Natural killer cell (primary cell): ENCODE measurements around the gene FIGNL2. TPM values are rescaled to one million over a fixed set of nuclear protein-coding genes. Genes with fewer than 3 reads are reported as not detected.

Experiments used
- ATAC-seq, 3 donors: fragments of 150-1000 bp in 2 of 3; fragments of 200-7000 bp in 1 of 3; cut with Tn5 transposase; 1 replicate in 1 of 3; 2 replicates in 2 of 3; pipeline ENCODE4 v1.10.0; 2021; ENCODE audit warnings: mild to moderate bottlenecking in 2 of 3, moderate library complexity in 2 of 3
- DNase-seq, 2 donors: peaks; one replicate each; pipeline versions ENCODE4 v3.0.0 to v3.0.0-alpha.2; 2013 to 2021; ENCODE audit warnings: mixed read lengths in 1 of 2
- H3K27ac ChIP-seq: one replicate; pipeline ENCODE4 v1.5.1; 2013; ENCODE audit warnings: mild to moderate bottlenecking, low read length
- H3K27me3 ChIP-seq: one replicate; pipeline ENCODE4 v1.6.1; 2013; ENCODE audit warnings: low read length; ENCODE audit not compliant: control insufficient read depth, insufficient read depth
- H3K36me3 ChIP-seq: one replicate; pipeline ENCODE4 v1.6.1; 2013; ENCODE audit warnings: low read length; ENCODE audit not compliant: control insufficient read depth, insufficient read depth
- H3K4me1 ChIP-seq: one replicate; pipeline ENCODE4 v1.6.1; 2013; ENCODE audit warnings: low read length; ENCODE audit not compliant: control insufficient read depth, insufficient read depth
- H3K4me3 ChIP-seq: one replicate; pipeline ENCODE4 v1.5.1; 2013; ENCODE audit warnings: low read length
- H3K9me3 ChIP-seq: one replicate; pipeline ENCODE4 v1.6.1; 2013; ENCODE audit warnings: low read length; ENCODE audit not compliant: control insufficient read depth, insufficient read depth
- H3K27ac Mint-ChIP-seq, 2 donors: one replicate each; pipeline ENCODE4 v1.8.0; 2022; ENCODE audit warnings: mild to moderate bottlenecking in 2 of 2, mixed read lengths in 2 of 2, moderate library complexity in 1 of 2
- H3K27me3 Mint-ChIP-seq, 2 donors: one replicate each; pipeline ENCODE4 v1.8.0; 2022; ENCODE audit warnings: low read depth in 2 of 2, mixed read lengths in 2 of 2
- H3K36me3 Mint-ChIP-seq: one replicate; pipeline ENCODE4 v1.8.0; 2022; ENCODE audit warnings: mixed read lengths
- H3K4me1 Mint-ChIP-seq, 2 donors: one replicate each; pipeline ENCODE4 v1.8.0; 2022; ENCODE audit warnings: mixed read lengths in 2 of 2
- H3K4me3 Mint-ChIP-seq: one replicate; pipeline ENCODE4 v1.8.0; 2022; ENCODE audit warnings: mild to moderate bottlenecking, moderate library complexity, mixed read lengths
- H3K9me3 Mint-ChIP-seq, 2 donors: one replicate each; pipeline ENCODE4 v1.8.0; 2022; ENCODE audit warnings: mixed read lengths in 2 of 2
- WGBS: methylation state at CpG from one replicate; pipeline ENCODE4 v1.1.7; 2013; ENCODE audit warnings: missing lambda C conversion rate; ENCODE audit not compliant: insufficient coverage; 5-methylcytosine and 5-hydroxymethylcytosine counted together
- intact Hi-C: fragments of 100-400 bp; cut with micrococcal nuclease; formaldehyde crosslinking; loops from one replicate; pipeline ENCODE4 v1.14.2; 2022
- total RNA-seq, 4 donors: library from RNA; stranded (reverse); fragments of 120-200 nt in 1 of 4; gene quantifications; one replicate each; pipeline versions ENCODE4 v1.2.3 to v1.2.4, GENCODE V29; 2013 to 2022
- TF ChIP-seq, protein P1 (sequence below): fragments of 200-600 bp; IDR thresholded peaks from one replicate; pipeline ENCODE4 v1.8.0; 2022; ENCODE audit warnings: antibody characterized with exemption

The FIGNL2 gene
- total RNA-seq, 3 donors from 2014 or later (not counting 1 experiment from before 2014, with no cell fraction given): 1.4 to 1.6 (median 1.5) TPM

DNA sequence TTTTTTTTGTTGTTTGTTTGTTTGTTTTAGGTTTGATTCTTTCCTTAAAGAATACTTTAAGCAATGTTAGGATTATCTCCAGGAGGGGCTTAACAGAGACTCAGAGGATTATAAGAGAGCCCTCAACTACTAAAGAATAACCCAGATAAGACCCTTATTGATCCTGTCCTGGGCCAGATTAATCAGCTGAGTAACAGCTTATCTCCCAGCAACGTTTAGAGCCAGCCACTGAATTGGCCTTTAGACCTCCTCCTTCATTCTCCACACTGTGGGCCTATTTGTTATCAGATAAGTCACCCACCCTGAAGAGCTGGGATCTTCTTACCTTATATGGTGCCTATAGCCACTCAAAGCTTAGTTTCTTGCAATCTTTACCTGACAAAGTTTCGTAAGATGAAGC, 71.1 kb downstream of the FIGNL2 start:
- peaks cover 5 to 6% of the 10 kb centered on the region in 2 donors for H3K27me3 Mint-ChIP-seq
- no peak overlapping the region for H3K27ac Mint-ChIP-seq
- DNase-seq: no peak
- WGBS: 63% methylated on average over 1 of the region's 2 CpGs
- Histone ChIP-seq H3K4me1 (no peaks in the 10 kb centered on the region), H3K27ac (no peak overlapping the region), H3K36me3 (no peaks in the 10 kb centered on the region), H3K27me3 (no peaks in the 10 kb centered on the region), H3K4me3 (no peak overlapping the region), H3K9me3 (no peaks in the 10 kb centered on the region)
- no peak for ATAC-seq
- no peaks in the 10 kb centered on the region for H3K36me3 Mint-ChIP-seq
- no peaks in the 10 kb centered on the region for H3K4me1 Mint-ChIP-seq
- no peak overlapping the region for H3K4me3 Mint-ChIP-seq
- no peaks in the 10 kb centered on the region for H3K9me3 Mint-ChIP-seq
- TF ChIP-seq, protein P1, sequence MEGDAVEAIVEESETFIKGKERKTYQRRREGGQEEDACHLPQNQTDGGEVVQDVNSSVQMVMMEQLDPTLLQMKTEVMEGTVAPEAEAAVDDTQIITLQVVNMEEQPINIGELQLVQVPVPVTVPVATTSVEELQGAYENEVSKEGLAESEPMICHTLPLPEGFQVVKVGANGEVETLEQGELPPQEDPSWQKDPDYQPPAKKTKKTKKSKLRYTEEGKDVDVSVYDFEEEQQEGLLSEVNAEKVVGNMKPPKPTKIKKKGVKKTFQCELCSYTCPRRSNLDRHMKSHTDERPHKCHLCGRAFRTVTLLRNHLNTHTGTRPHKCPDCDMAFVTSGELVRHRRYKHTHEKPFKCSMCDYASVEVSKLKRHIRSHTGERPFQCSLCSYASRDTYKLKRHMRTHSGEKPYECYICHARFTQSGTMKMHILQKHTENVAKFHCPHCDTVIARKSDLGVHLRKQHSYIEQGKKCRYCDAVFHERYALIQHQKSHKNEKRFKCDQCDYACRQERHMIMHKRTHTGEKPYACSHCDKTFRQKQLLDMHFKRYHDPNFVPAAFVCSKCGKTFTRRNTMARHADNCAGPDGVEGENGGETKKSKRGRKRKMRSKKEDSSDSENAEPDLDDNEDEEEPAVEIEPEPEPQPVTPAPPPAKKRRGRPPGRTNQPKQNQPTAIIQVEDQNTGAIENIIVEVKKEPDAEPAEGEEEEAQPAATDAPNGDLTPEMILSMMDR: no peak
- intact Hi-C loops: no loop called here

GRCh38 chr12:51774933-51775332, 73.6 kb downstream of the FIGNL2 start:
- Mint-ChIP-seq H3K9me3 (no peaks in the 10 kb centered on the region), H3K27ac (no peak overlapping the region), H3K4me1 (no peaks in the 10 kb centered on the region), H3K4me3 (no peak overlapping the region), H3K27me3 (peaks cover 2 to 13% of the 10 kb centered on the region in 2 donors), H3K36me3 (no peaks in the 10 kb centered on the region)
- DNase-seq: no peak
- H3K4me3 ChIP-seq: no peak overlapping the region
- no peaks in the 10 kb centered on the region for H3K27me3 ChIP-seq
- no peak for ATAC-seq
- TF ChIP-seq, protein P1: no peak
- intact Hi-C loops: no loop called here
- no peaks in the 10 kb centered on the region for H3K9me3 ChIP-seq
- no peak overlapping the region for H3K27ac ChIP-seq
- H3K36me3 ChIP-seq: no peaks in the 10 kb centered on the region
- no peaks in the 10 kb centered on the region for H3K4me1 ChIP-seq
- WGBS: 74% methylated on average over 2 of the region's 2 CpGs

DNA sequence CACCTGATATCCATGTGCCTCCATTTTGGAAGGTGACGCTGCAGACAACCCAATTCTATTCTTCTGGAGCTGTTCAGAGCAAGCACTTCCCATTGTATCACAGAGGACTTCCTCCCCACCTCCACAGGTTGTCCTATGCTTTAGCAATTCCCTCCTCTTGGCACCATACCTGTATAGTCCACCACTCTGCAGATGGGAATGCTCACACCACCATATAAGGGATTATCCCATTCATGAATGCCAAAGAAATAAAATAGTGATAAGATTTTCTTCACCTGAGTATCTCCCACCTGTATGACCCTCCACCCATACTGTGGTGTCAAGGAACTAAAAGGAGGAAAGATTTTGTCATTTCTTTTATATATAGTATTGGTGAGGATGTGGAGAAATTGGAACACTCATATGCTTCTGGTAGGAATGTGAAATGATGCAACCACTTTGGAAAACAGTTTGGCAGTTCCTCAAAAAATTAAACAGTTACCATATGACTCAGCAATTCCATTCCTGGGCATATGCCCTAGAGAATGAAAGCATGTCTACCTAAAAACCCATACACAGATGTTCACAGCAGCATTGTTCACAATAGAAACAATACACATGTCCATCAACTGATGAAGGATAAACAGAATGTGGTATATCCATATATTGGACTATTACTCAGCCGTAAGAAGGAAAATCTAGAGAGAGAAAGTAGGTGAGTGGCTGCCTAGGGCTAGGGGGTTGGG, 75.2 kb downstream of the FIGNL2 start:
- Mint-ChIP-seq H3K9me3 (no peaks in the 10 kb centered on the region), H3K4me1 (no peaks in the 10 kb centered on the region), H3K27ac (no peak overlapping the region), H3K4me3 (no peak overlapping the region), H3K36me3 (no peaks in the 10 kb centered on the region), H3K27me3 (peaks cover 0 to 13% of the 10 kb centered on the region in 2 donors)
- Histone ChIP-seq H3K4me1 (no peaks in the 10 kb centered on the region), H3K4me3 (no peak overlapping the region), H3K27ac (no peak overlapping the region), H3K36me3 (no peaks in the 10 kb centered on the region), H3K27me3 (no peaks in the 10 kb centered on the region), H3K9me3 (no peaks in the 10 kb centered on the region)
- ATAC-seq (no peak), DNase-seq (no peak)
- WGBS: 90% methylated on average over 2 of the region's 2 CpGs
- intact Hi-C loops: no loop called here
- TF ChIP-seq, protein P1: no peak

- Mint-ChIP-seq H3K4me1 (no peaks in the 10 kb centered on the region), H3K27ac (no peak overlapping the region), H3K9me3 (no peaks in the 10 kb centered on the region), H3K4me3 (no peak overlapping the region), H3K36me3 (no peaks in the 10 kb centered on the region), H3K27me3 (peaks cover 3 to 8% of the 10 kb centered on the region in 2 donors)
- DNase-seq (no peak), ATAC-seq (no peak)
- intact Hi-C loops: no loop called here
- Histone ChIP-seq H3K27ac (no peak overlapping the region), H3K9me3 (no peaks in the 10 kb centered on the region), H3K4me1 (no peaks in the 10 kb centered on the region), H3K27me3 (no peaks in the 10 kb centered on the region), H3K4me3 (no peak overlapping the region), H3K36me3 (no peaks in the 10 kb centered on the region)
- WGBS: 96% methylated on average over 1 of the region's 1 CpG
- TF ChIP-seq, protein P1: no peak
Measured at GRCh38 chr12:51771008-51771407, 77.5 kb downstream of the FIGNL2 start.
